Stimulated activated CD8-positive, alpha-beta memory T cell treated with anti-CD3 and anti-CD28 coated beads, Interleukin-15, amount 100 ng/mL, for 1 hour (primary cell): ENCODE measurements around the gene HOXB4.

Experiments used
- DNase-seq: peaks from one replicate; pipeline ENCODE4 v3.0.0-alpha.2; 2020; ENCODE audit warnings: low read depth

HOXB4 gene

DNA sequence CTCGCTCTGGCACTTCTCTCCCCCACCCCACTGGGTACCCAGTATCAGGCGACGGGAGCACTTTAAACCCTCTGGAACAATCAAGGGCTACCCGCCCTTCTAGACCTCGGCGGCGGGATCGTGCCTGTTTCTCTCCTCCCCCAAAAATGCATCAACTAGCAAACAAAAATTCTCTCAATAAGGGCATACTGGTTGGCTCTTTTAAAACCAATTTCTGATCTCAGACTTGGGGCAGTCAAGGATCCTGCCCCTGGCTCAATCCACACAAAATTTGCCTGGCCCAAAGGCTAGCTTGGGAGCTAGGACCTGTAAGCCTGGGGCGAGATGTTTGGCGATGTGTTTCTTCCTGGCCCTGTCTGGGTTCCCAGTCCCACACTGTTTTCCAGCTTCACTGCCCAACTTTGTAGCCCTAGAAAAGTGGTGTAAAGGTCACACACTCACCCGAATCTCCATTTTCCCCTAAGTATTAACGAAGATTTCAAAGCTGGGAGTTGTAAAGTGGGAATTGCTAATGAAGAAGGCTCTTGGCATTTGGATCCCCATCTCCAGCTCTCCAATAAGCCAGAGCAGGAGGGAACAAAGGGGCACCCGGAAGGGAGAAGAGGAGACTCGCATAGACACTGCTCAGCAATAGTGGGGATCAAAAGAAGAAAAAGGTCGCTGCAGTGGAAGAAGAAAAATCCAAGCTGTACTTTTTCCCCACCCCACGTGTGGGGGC is 18.9 kb downstream of the HOXB4 start:
- DNase-seq = no peak

DNA sequence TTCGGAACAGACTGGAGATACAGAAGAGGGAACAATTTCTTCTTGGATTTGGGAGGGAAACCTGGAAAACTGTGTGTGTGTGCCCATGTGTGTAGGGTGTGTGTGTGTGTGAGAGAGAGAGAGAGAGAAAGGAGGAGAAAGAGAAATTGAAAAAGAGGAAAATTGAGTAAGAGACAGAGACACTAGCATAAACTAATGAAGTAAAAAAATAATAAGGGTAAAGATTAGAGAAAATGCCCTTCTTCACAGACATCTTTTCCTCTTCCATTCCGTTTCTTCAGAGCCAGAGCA is 19.4 kb downstream of the HOXB4 start:
- no peak for DNase-seq

DNA sequence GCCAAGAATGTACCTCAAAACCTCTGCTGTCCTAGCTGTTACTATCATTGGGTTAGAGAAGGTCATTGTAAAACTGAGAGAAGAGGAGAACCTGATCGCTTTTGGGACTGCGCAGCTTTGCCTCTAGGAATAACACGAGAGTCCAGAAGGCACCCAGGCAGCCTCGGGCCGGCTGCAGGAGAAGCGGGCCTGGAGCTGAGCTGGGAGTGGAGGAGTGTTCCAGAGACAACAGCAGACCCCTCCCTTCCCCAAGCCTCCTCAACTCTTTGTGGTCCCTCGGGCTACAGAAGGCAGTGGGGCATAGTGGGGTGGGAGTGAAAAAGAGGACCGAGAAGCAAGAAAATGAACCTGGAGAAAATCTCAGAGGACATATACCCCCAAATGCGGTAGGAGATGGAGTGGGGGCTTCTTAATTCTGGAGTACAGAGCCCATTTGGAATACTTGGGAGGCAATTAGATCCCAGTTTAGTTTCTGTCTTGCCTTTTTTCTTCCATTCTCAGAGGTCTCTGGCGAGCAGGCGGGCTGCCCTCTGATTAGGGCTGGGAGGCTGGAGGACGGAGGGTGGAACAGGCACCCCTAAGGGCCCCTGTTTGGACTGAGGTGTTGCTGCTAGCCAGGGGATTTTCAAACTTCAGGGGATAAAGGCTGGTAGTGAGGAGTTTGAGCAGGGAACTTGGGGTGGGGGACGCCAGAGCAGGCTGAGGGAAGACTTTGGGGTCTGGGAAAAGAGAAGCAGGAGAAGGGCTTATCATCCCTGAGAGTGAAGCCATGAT is 19.9 kb downstream of the HOXB4 start:
- DNase-seq = no peak

- no peak for DNase-seq
Measured at GRCh38 chr17:48556576-48557401, 21.4 kb downstream of the HOXB4 start.

DNA sequence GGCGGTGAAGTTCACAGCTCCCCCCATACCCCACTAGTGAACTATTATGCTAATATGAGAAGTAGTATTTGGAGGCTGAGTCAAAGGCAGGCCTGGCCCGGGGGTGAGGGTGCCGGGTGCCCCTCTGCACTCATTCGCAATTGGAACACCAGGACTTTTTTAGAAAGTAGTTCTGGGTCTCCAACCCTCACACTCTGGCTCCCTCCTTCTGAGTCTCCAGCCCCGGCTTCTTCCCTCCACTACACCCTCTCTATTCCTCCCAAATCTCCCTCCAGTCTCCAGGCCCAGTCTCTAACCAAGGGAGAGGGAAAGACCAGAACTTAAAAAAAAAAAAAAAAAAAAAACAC is 21.9 kb downstream of the HOXB4 start:
- no peak for DNase-seq

DNA sequence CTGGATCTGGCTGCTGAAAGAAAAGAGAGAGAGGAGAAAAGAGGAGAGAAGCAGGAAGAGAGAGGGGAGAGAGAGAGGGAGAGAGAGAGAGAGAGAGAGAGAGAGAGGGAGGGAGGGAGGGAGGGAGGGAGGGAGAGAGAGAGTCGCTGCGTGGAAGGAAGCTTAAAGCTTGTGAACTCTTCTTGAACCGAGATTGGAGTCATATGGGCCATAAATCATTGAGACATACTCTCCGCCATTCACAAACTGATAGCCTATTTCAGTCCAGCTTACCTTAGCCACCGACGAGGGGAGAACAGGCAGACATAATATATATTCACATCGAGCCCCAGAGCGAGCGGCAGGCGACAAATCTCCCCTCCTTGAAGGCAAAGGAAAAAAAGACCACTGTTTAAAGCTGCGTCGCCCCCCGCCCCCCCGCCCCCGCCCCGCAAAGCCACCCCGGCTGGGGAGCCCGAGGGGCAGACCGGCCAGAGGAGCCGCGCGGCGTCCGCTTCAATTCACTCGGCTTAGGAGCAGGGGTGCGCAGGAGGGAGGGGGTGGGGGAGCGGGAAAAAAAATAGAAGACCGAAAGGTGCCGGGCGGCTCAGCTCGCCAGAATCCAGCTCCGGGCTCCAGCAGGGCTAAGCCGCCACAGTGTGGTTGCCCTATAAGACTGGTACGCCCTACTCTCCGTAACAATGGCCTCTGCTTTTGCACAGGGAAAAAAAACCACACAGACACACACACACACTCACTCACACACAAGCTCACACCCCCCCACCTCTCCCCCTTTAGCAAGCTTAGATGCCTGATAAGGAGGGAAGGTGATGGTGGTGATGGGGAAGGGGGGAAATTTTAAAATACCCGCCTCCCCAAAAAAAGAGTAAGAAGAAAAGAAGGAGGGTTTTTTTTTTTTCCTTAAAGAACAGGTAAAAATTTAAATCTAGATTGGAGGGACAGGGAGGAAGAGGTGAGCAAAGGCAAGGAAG is 22.6 kb downstream of the HOXB4 start:
- DNase-seq = no peak

- DNase-seq = no peak
Measured at GRCh38 chr17:48554412-48555257, 23.5 kb downstream of the HOXB4 start.

GRCh38 chr17:48553826-48554225 is 24.3 kb downstream of the HOXB4 start:
- no peak for DNase-seq

- no peak for DNase-seq
Measured at GRCh38 chr17:48553190-48553547, 25.0 kb downstream of the HOXB4 start.

- DNase-seq = no peak
Measured at GRCh38 chr17:48552466-48553189, 25.5 kb downstream of the HOXB4 start.

- no peak for DNase-seq
Measured at GRCh38 chr17:48551596-48552465, 26.3 kb downstream of the HOXB4 start.

GRCh38 chr17:48551214-48551555 is 27.0 kb downstream of the HOXB4 start:
- DNase-seq = no peak

GRCh38 chr17:48550502-48551213 is 27.5 kb downstream of the HOXB4 start:
- DNase-seq = no peak

GRCh38 chr17:48549914-48550501 is 28.1 kb downstream of the HOXB4 start:
- no peak for DNase-seq

DNA sequence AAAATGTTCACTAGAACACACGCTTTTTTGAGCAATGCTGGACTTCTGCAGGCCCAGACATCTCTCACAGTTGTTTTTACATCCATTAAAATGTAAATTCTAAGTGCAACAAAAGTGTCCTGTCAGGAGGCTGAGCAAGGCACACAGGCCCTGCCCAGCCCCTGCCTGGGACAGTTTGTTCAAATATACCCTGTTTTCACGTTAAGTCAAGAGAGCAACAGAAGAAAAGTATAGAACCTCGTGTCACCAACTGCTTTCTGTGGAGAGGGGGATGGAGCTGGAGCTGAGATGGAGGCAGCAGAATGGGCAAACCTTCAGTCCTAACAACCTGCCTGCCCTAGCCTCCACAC is 28.9 kb downstream of the HOXB4 start:
- no peak for DNase-seq

DNA sequence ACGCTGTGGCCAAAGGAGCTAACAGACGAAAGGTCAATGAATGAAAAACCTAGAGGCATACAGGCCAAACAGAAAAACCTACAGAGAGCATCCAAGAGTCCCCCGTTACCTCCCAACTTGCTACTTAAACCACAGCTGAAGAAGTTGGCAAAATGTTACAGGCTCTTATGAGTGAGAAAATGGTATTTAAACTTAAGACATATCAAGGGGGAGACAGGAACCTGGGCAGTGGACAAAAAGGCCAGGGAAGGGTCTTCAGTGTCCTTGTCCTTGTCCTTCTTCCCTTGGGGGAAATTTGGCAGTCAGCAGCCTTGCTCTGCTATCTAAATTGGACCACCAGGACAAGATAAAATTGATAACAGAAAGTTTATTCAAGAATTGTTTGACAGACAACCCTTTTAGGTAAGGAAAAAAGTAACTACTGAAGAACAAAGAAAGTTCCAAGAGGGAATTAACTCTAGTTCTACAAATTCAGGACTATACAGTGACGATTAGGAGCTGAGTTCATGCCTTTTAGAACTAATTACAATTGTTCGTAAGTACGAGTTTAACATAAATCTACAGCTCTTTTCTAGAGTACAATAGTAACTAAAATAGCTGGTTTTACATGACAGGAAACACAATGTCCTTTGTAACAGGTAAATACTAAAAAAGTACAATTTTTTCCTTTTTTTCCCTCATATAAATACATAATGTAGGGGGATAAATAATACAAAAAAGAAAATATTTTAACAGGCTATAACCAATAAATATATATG is 29.4 kb downstream of the HOXB4 start:
- DNase-seq = no peak

GRCh38 chr17:48547808-48548522 is 30.2 kb downstream of the HOXB4 start:
- DNase-seq = no peak
